Mesodermal cell (in vitro differentiated cells): ENCODE data around the gene KIRREL1. TPM values are rescaled to one million over a fixed set of nuclear protein-coding genes. Genes with fewer than 3 reads are reported as not detected.

Experiments used
- H3K27ac ChIP-seq: 2 replicates; pipeline ENCODE4 v1.7.0; 2013; ENCODE audit warnings: mild to moderate bottlenecking, low read depth, low read length, moderate library complexity; ENCODE audit not compliant: severe bottlenecking
- H3K36me3 ChIP-seq: 2 replicates; pipeline ENCODE4 v1.7.1; 2013; ENCODE audit warnings: mild to moderate bottlenecking, low read length, moderate library complexity; ENCODE audit not compliant: control insufficient read depth, insufficient read depth
- H3K4me1 ChIP-seq: one replicate; pipeline ENCODE4 v1.7.1; 2013; ENCODE audit warnings: mild to moderate bottlenecking, low read length; ENCODE audit not compliant: insufficient read depth, control insufficient read depth, poor library complexity, severe bottlenecking
- H3K4me3 ChIP-seq: 2 replicates; pipeline ENCODE4 v1.7.0; 2013; ENCODE audit warnings: low read length, control low read depth, mild to moderate bottlenecking; ENCODE audit not compliant: insufficient read depth, poor library complexity, severe bottlenecking; ENCODE audit errors: extremely low read depth
- H3K9me3 ChIP-seq: 2 replicates; pipeline ENCODE4 v1.7.1; 2013; ENCODE audit warnings: mild to moderate bottlenecking, low read length, moderate library complexity; ENCODE audit not compliant: control insufficient read depth
- WGBS, 2 experiments: methylation state at CpG; one replicate each; pipeline ENCODE4 v1.1.5; 2013; ENCODE audit warnings: missing lambda C conversion rate in 2 of 2; ENCODE audit not compliant: insufficient coverage in 2 of 2; 5-methylcytosine and 5-hydroxymethylcytosine counted together
- polyA plus RNA-seq, 2 experiments: library from polyadenylated mRNA; stranded (reverse); fragments of 50-300 nt; gene quantifications; one replicate each; pipeline ENCODE4 v1.2.3, GENCODE V29; 2013

Gene KIRREL1
- 72.5 TPM for polyA plus RNA-seq (2013, experiment 1 of 2)
- 57.5 TPM for polyA plus RNA-seq (2013, experiment 2 of 2)

DNA sequence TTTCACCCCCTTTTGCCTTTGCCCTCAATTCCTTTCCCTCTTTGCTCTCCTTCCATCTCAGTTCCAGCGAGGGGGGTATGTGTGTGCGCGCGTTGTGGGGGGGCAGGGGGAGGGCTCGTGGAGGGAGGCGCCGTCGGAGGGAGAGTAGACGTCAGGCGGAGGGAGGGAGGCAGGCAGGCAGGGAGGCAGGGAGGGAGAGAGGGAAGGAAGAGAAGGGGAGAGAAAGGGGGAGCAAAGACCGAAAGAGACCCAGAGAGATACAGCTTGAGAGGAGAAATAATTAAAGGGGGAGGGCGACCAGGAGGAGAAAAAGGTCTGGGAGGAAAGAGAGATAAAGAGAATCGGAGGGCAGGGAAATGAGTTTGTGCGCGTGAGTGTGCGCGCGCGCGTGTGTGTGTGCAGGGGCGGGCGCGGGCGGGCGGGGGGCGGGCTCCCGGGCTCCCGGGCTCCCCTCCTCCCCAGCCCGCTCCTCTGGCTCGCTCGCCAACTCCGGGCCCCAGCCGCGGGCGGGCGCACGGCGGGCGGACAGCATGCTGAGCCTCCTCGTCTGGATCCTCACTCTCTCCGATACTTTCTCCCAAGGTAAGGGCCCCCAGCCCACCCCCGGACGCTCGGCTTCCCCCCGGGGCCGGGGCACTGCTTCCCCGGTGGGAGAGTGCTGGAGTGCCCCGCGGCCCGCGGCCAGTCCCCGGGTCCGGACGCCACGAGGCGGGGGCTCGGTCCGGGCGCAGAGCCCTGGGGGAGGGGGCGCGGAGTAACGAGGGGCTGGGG lies at the start of gene KIRREL1:
Gene KIRREL1 (plus strand): TSS at position 499 of the 771 bp plus-strand sequence. CDS start 32 bp downstream, at position 531.
- Histone ChIP-seq H3K36me3 (peaks cover 14% of the 10 kb centered on the region), H3K9me3 (no peaks in the 10 kb centered on the region), H3K4me1 (peaks cover 33% of the 10 kb centered on the region), H3K27ac (peak within 1 kb of the TSS; percentile 71), H3K4me3 (peak within 1 kb of the TSS; percentile 94)
- WGBS, 2 experiments, result 0 to 1% methylated on average over 26 to 41 of the region's 62 CpGs

GRCh38 chr1:157944663-157945280 lies 48.7 kb upstream of the KIRREL1 start:
- no peak overlapping the region for H3K4me3 ChIP-seq
- H3K9me3 ChIP-seq, result no peaks in the 10 kb centered on the region
- H3K36me3 ChIP-seq, result no peaks in the 10 kb centered on the region
- H3K4me1 ChIP-seq, result no peaks in the 10 kb centered on the region
- WGBS, 2 experiments, result 77 to 96% methylated on average over 2 of the region's 5 CpGs
- no peak overlapping the region for H3K27ac ChIP-seq

GRCh38 chr1:157948312-157949073 lies 45.0 kb upstream of the KIRREL1 start:
- H3K9me3 ChIP-seq, result no peaks in the 10 kb centered on the region
- no peaks in the 10 kb centered on the region for H3K4me1 ChIP-seq
- H3K36me3 ChIP-seq, result no peaks in the 10 kb centered on the region
- 58 to 67% methylated on average over 2 to 6 of the region's 6 CpGs for WGBS, 2 experiments
- no peak overlapping the region for H3K4me3 ChIP-seq
- no peak overlapping the region for H3K27ac ChIP-seq

GRCh38 chr1:157949074-157949354 lies 44.4 kb upstream of the KIRREL1 start:
- Histone ChIP-seq H3K4me3 (no peak overlapping the region), H3K27ac (no peak overlapping the region), H3K9me3 (no peaks in the 10 kb centered on the region), H3K4me1 (no peaks in the 10 kb centered on the region), H3K36me3 (no peaks in the 10 kb centered on the region)

DNA sequence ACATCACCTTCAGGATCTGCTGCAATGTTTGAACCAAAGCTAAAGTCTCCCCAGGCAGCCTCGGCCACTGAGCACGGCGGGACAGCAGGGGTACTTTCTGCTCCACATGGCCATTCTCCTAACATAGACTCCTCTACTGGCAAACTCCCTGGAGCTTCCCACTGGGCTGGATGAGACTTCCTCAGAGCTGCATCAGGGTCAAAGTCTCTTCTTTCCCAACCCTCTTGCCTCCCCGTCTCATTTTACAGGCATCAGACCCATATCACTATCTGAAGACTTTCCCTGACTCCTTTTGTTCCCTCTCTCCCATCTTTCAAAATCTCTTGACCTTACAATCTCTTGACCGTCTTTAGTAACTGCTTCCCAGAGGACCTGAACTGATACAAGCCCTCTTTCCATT lies 42.2 kb upstream of the KIRREL1 start:
- WGBS, 2 experiments, result 88 to 89% methylated on average over 5 of the region's 5 CpGs
- no peaks in the 10 kb centered on the region for H3K4me1 ChIP-seq
- H3K36me3 ChIP-seq, result no peaks in the 10 kb centered on the region
- H3K9me3 ChIP-seq, result no peaks in the 10 kb centered on the region
- H3K4me3 ChIP-seq, result no peak overlapping the region
- no peak overlapping the region for H3K27ac ChIP-seq

- no peaks in the 10 kb centered on the region for H3K4me1 ChIP-seq
- no peaks in the 10 kb centered on the region for H3K36me3 ChIP-seq
- H3K9me3 ChIP-seq, result no peaks in the 10 kb centered on the region
- 14 to 83% methylated on average over 1 of the region's 3 CpGs for WGBS, 2 experiments
- H3K4me3 ChIP-seq, result no peak overlapping the region
- H3K27ac ChIP-seq, result no peak overlapping the region
These were observed 40.8 kb upstream of the KIRREL1 start for GRCh38 chr1:157952601-157953000.

DNA sequence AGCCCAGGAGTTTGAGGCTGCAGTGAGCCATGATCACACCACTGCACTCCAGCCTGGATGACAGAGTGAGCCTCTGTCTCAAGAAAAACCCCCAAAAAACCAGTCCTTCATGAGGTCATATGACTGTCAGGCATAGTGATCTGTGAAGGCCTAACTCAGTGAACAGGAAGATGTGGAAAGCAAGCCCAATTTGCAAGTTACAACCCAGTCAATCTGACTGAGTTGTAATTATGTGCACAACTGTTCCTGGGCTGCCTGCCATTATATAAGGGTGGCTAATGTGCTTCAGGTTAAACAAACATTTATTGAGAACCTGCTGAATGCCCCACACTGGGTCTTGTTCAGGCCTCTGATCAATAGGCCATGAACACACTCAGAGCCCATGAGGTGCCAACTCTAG lies 38.2 kb upstream of the KIRREL1 start:
- Histone ChIP-seq H3K36me3 (no peaks in the 10 kb centered on the region), H3K4me1 (no peaks in the 10 kb centered on the region), H3K9me3 (no peaks in the 10 kb centered on the region), H3K27ac (no peak overlapping the region), H3K4me3 (no peak overlapping the region)

DNA sequence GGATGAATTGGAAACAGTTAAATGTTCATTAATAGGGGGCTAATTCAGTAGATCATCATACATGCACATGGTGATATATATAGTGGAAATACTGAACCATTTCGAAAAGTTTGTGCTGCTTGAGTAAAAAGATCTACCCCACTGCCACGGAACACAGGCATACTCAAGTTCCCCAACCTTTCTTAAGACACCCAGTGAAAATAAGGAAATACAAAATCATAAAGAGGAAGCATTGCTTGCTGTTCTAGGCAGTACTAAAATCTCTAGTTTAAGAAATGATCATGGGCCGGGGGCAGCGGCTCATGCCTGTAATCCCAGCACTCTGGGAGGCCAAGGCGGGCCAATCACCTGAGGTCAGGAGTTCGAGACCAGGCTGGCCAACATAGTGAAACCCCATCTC lies 37.6 kb upstream of the KIRREL1 start:
- Histone ChIP-seq H3K36me3 (no peaks in the 10 kb centered on the region), H3K9me3 (no peaks in the 10 kb centered on the region), H3K4me3 (no peak overlapping the region), H3K4me1 (no peaks in the 10 kb centered on the region), H3K27ac (no peak overlapping the region)
- WGBS, 2 experiments, result 83 to 100% methylated on average over 2 to 3 of the region's 6 CpGs

- WGBS, 2 experiments, result 80% methylated on average over 1 of the region's 2 CpGs; no CpG with 5 or more reads in 1 of the 2 experiments
- H3K4me3 ChIP-seq, result no peak overlapping the region
These were observed 36.7 kb upstream of the KIRREL1 start for GRCh38 chr1:157956732-157957131.

GRCh38 chr1:157958263-157958662 lies 35.2 kb upstream of the KIRREL1 start:
- Histone ChIP-seq H3K9me3 (no peaks in the 10 kb centered on the region), H3K4me1 (no peaks in the 10 kb centered on the region), H3K27ac (no peak overlapping the region), H3K4me3 (no peak overlapping the region), H3K36me3 (no peaks in the 10 kb centered on the region)
- WGBS, 2 experiments, result 70 to 82% methylated on average over 2 of the region's 3 CpGs

More at GRCh38 chr1:157956732-157957131, 36.7 kb upstream of the KIRREL1 start:
- Histone ChIP-seq H3K4me1 (no peaks in the 10 kb centered on the region), H3K27ac (no peak overlapping the region), H3K36me3 (no peaks in the 10 kb centered on the region), H3K9me3 (no peaks in the 10 kb centered on the region)

DNA sequence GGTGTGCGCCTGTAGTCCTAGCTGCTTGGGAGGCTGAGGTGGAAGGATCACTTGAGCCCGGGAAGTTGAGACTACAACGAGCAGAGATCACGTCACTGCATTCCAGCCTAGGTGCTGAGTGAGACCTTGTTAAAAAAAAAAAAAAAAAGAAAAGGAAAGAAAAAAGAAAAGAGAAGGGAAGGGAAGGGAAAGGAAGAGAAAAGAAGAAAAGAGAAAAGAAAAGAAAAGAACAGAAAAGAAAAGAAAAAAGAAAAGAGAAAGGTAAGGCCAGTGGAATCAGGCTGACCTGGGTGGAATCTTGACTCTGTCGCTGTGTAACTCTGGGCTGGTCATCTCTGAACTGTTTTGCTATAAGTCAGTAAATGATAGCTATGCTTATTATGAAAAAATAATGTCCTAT lies 33.7 kb upstream of the KIRREL1 start:
- H3K36me3 ChIP-seq, result no peaks in the 10 kb centered on the region
- WGBS, 2 experiments, result 87 to 92% methylated on average over 4 to 5 of the region's 5 CpGs

More for the DNA sequence above, 33.7 kb upstream of the KIRREL1 start:
- Histone ChIP-seq H3K27ac (no peak overlapping the region), H3K4me1 (no peaks in the 10 kb centered on the region), H3K9me3 (no peaks in the 10 kb centered on the region), H3K4me3 (no peak overlapping the region)
